Medulla oblongata (tissue), 1 donor: ENCODE results near the gene L1TD1.
"Not testable (repeated sequence)": the region's sequence is repeated elsewhere in the genome, so short reads cannot be mapped to it uniquely, and the experiment has no call there.

Experiments used
- DNase-seq: peaks from one replicate; pipeline ENCODE4 v3.0.0-alpha.2; 2015; ENCODE audit errors: extremely low spot score

Gene L1TD1

GRCh38 chr1:62237361-62237760 lies 42.7 kb downstream of the L1TD1 start:
- no peak for DNase-seq

- no peak for DNase-seq
Observed at GRCh38 chr1:62237950-62238374, 43.3 kb downstream of the L1TD1 start.

- DNase-seq: no peak
Observed at GRCh38 chr1:62238507-62238906, 43.9 kb downstream of the L1TD1 start.

GRCh38 chr1:62239652-62240403 lies 45.2 kb downstream of the L1TD1 start:
- DNase-seq: not testable (repeated sequence)

- DNase-seq: no peak
Observed at GRCh38 chr1:62240651-62241370, 46.2 kb downstream of the L1TD1 start.

GRCh38 chr1:62241371-62242131 lies 46.9 kb downstream of the L1TD1 start:
- no peak for DNase-seq

- DNase-seq: not testable (repeated sequence)
Observed at GRCh38 chr1:62244380-62244779, 49.7 kb downstream of the L1TD1 start.

GRCh38 chr1:62245201-62245600 lies 50.6 kb downstream of the L1TD1 start:
- DNase-seq: no peak

GRCh38 chr1:62247391-62248168 lies 52.9 kb downstream of the L1TD1 start:
- no peak for DNase-seq

GRCh38 chr1:62250126-62250726 lies 55.6 kb downstream of the L1TD1 start:
- DNase-seq: no peak

GRCh38 chr1:62259551-62259950 lies 64.9 kb downstream of the L1TD1 start:
- no peak for DNase-seq

- DNase-seq: no peak
Observed at GRCh38 chr1:62260688-62261087, 66.0 kb downstream of the L1TD1 start.
